Measurements from ENCODE around the gene CCR7.

CCR7 gene

GRCh38 chr17:40511667-40512220, 53.5 kb downstream of the CCR7 start:
- no peak for DNase-seq

GRCh38 chr17:40511136-40511535, 54.1 kb downstream of the CCR7 start:
- DNase-seq, result no peak

GRCh38 chr17:40510328-40510648, 55.0 kb downstream of the CCR7 start:
- no peak for DNase-seq

- no peak for DNase-seq
Observed at GRCh38 chr17:40509626-40510327, 55.5 kb downstream of the CCR7 start.

GRCh38 chr17:40506786-40507185, 58.5 kb downstream of the CCR7 start:
- no peak for DNase-seq

All from activated CD8-positive, alpha-beta memory T cell treated with anti-CD3 and anti-CD28 coated beads, Interleukin-2, amount 50 U/mL, for 48 hours (primary cell).